PC-9 (cell line): ENCODE measurements around the gene TANC1. TPM values are rescaled to one million over a fixed set of nuclear protein-coding genes. Genes with fewer than 3 reads are reported as not detected.

Source experiments
- BruUV-seq: library from RNA; stranded (reverse); fragments of 400-500 nt; replicated peaks from 2 replicates; lab custom pipeline; 2021; lab: Mats Ljungman, UMichigan
- CTCF ChIA-PET: fragments of 300-600 bp; sonication (Branson Sonifier 250); formaldehyde crosslinking; loops from one replicate; lab custom pipeline; 2022; ENCODE audit warnings: antibody characterized with exemption; lab: Charles Lee
- POLR2A ChIA-PET: fragments of 300-600 bp; sonication (Branson Sonifier 250); formaldehyde crosslinking; loops from one replicate; lab custom pipeline; 2022; ENCODE audit warnings: antibody characterized with exemption; ENCODE audit not compliant: unreplicated experiment; lab: Charles Lee
- DNase-seq, 2 experiments: peaks; one replicate each; pipeline versions ENCODE4 v3.0.0 to v3.0.0-alpha.2; 2015 to 2022; ENCODE audit warnings: mixed read lengths in 1 of 2
- H2AFZ ChIP-seq: fragments of 200-600 bp; sonication (generic); 2 replicates; pipeline ENCODE4 v1.8.1; 2017; ENCODE audit warnings: antibody characterized with exemption
- H3F3A ChIP-seq: fragments of 200-600 bp; sonication (generic); 2 replicates; pipeline ENCODE4 v1.8.1; 2017; ENCODE audit warnings: antibody characterized with exemption, mild to moderate bottlenecking, low read depth; ENCODE audit not compliant: insufficient read depth
- H3K27ac ChIP-seq: fragments of 200-600 bp; sonication (generic); 2 replicates; pipeline ENCODE4 v1.6.1; 2016; ENCODE audit warnings: mixed run types
- H3K27me3 ChIP-seq: fragments of 200-600 bp; sonication (generic); 2 replicates; pipeline ENCODE4 v1.6.1; 2016; ENCODE audit warnings: low read depth, mixed run types; ENCODE audit not compliant: insufficient read depth
- H3K36me3 ChIP-seq: fragments of 200-600 bp; sonication (generic); 2 replicates; pipeline ENCODE4 v1.6.1; 2016; ENCODE audit warnings: low read depth, mixed run types
- H3K4me1 ChIP-seq: fragments of 200-600 bp; sonication (generic); replicated peaks from 2 replicates; pipeline ENCODE4 v1.6.1; 2016; ENCODE audit warnings: mixed run types; ENCODE audit not compliant: insufficient read depth
- H3K4me2 ChIP-seq: fragments of 200-600 bp; sonication (generic); 2 replicates; pipeline ENCODE4 v1.6.1; 2017; ENCODE audit warnings: mixed run types
- H3K4me3 ChIP-seq: fragments of 200-600 bp; sonication (generic); 2 replicates; pipeline ENCODE4 v1.6.1; 2016; ENCODE audit warnings: mixed run types
- H3K79me2 ChIP-seq: fragments of 200-600 bp; sonication (generic); 2 replicates; pipeline ENCODE4 v1.6.1; 2017; ENCODE audit warnings: low read depth, mixed run types
- H3K9me2 ChIP-seq: fragments of 200-600 bp; sonication (generic); 2 replicates; pipeline ENCODE4 v1.8.1; 2017; ENCODE audit warnings: mild to moderate bottlenecking; ENCODE audit not compliant: insufficient read depth
- H3K9me3 ChIP-seq: fragments of 200-600 bp; sonication (generic); 2 replicates; pipeline ENCODE4 v1.8.1; 2016; ENCODE audit warnings: low read depth; ENCODE audit not compliant: insufficient read depth
- H4K20me1 ChIP-seq: fragments of 200-600 bp; sonication (generic); 2 replicates; pipeline ENCODE4 v1.8.1; 2017; ENCODE audit not compliant: insufficient read depth
- EZH2 ChIP-seq: fragments of 200-600 bp; sonication (generic); IDR thresholded peaks from 2 replicates; pipeline ENCODE4 v1.8.0; 2017; ENCODE audit warnings: antibody characterized with exemption, low read depth
- intact Hi-C: fragments of 100-400 bp; cut with micrococcal nuclease; formaldehyde crosslinking; loops from one replicate; pipeline ENCODE4 v1.10.0; 2022; ENCODE audit not compliant: unreplicated experiment
- total RNA-seq: library from RNA; stranded (reverse); gene quantifications from 2 replicates; pipeline ENCODE4 v1.2.3, GENCODE V29; 2021
- TF ChIP-seq, protein P1 (sequence below): fragments of 200-600 bp; sonication (generic); conservative IDR thresholded peaks from 2 replicates; pipeline ENCODE4 v1.6.1; 2017; ENCODE audit warnings: mixed run types, antibody characterized with exemption, mild to moderate bottlenecking, moderate library complexity

The TANC1 gene
- total RNA-seq, 1 experiment from 2014 or later, result 26.0 TPM

DNA sequence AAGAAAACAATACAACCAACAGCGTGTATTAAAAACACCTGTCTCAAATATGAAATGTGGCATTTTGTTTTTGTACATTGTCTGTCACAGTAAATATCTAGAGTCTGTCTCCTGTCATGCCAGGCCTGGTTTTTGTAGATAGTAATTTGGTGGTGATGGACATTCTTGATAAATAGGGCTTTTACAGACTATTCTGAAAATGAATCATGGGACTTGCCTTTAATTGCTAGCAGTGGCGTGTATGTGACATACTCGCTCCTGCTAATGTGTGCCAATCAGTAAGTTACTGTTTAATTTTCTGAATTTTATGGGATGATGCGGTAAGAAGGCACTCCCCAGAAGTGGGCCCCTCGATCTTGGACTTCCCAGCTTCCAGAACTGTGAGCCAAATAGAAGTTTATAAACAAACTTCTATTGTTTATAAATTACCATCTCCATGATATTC is 83.7 kb downstream of the TANC1 start:
- Histone ChIP-seq H3K27ac (no peak overlapping the region), H3K79me2 (peaks cover 8% of the 10 kb centered on the region; the same call in 1 of the 2 replicates), H4K20me1 (no peaks in the 10 kb centered on the region), H3K36me3 (no peaks in the 10 kb centered on the region), H3K4me1 (no peaks in the 10 kb centered on the region), H3K9me3 (no peaks in the 10 kb centered on the region), H2AFZ (no peak overlapping the region), H3K9me2 (no peaks in the 10 kb centered on the region), H3K4me2 (no peak overlapping the region), H3K4me3 (no peak overlapping the region), H3F3A (no peaks in the 10 kb centered on the region), H3K27me3 (no peaks in the 10 kb centered on the region)
- CTCF ChIA-PET, result no interaction called here
- no TSS peak for BruUV-seq
- TF ChIP-seq, protein P1, sequence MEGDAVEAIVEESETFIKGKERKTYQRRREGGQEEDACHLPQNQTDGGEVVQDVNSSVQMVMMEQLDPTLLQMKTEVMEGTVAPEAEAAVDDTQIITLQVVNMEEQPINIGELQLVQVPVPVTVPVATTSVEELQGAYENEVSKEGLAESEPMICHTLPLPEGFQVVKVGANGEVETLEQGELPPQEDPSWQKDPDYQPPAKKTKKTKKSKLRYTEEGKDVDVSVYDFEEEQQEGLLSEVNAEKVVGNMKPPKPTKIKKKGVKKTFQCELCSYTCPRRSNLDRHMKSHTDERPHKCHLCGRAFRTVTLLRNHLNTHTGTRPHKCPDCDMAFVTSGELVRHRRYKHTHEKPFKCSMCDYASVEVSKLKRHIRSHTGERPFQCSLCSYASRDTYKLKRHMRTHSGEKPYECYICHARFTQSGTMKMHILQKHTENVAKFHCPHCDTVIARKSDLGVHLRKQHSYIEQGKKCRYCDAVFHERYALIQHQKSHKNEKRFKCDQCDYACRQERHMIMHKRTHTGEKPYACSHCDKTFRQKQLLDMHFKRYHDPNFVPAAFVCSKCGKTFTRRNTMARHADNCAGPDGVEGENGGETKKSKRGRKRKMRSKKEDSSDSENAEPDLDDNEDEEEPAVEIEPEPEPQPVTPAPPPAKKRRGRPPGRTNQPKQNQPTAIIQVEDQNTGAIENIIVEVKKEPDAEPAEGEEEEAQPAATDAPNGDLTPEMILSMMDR, result no peak
- no peak for TF ChIP-seq EZH2
- intact Hi-C loops, result no loop called here
- no peak for DNase-seq
- POLR2A ChIA-PET, result no interaction called here

DNA sequence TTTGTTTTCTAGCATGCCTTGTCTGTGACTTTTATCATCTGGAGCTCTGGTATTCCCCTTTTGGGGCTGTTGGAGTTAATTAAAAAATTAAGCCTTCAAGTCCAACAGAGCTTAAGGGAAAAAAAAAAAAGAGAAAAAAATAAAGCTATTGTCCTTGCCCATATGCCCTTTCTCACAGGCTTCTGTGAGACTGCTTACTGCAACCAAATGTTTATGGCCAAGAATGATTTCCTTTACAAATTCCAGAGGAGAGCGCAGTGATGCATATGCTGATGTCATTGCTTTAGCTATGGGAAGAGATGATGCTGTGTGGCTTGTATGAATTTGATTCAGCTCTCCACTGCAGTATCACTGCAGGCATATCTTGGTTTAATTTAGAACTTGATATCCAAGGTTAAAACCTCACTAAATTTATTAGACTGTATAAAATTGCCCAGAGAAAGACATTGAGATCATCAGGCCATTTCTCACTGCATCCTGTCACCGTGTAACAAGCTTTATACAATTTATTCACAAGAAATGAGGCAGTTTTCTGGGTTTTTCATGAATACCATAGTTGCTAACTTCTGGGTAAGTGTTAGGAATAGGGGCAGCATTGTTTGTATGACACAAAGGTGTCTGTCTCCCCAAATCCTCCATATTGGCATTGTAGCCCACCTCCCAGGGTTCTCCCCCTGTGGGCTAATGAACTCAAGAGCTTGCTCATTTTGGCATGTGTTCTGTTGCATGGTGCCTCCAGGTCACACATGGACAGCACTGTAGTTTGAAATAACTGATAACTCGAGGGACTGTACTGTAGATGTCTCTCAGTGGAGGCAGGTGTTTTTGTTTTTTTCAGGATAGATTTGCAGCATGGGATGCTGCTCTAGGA is 85.0 kb downstream of the TANC1 start:
- Histone ChIP-seq H4K20me1 (no peaks in the 10 kb centered on the region), H3K79me2 (peaks cover 11% of the 10 kb centered on the region; the same call in 1 of the 2 replicates), H3K27ac (no peak overlapping the region), H3K9me2 (no peaks in the 10 kb centered on the region), H3F3A (no peaks in the 10 kb centered on the region), H2AFZ (no peak overlapping the region), H3K9me3 (no peaks in the 10 kb centered on the region), H3K36me3 (no peaks in the 10 kb centered on the region), H3K27me3 (no peaks in the 10 kb centered on the region), H3K4me2 (no peak overlapping the region), H3K4me3 (no peak overlapping the region), H3K4me1 (no peaks in the 10 kb centered on the region)
- no peak for DNase-seq
- intact Hi-C loops, result no loop called here
- BruUV-seq, result no TSS peak
- CTCF ChIA-PET, result no interaction called here
- TF ChIP-seq EZH2, result no peak
- TF ChIP-seq, protein P1, result no peak
- POLR2A ChIA-PET, result no interaction called here

DNA sequence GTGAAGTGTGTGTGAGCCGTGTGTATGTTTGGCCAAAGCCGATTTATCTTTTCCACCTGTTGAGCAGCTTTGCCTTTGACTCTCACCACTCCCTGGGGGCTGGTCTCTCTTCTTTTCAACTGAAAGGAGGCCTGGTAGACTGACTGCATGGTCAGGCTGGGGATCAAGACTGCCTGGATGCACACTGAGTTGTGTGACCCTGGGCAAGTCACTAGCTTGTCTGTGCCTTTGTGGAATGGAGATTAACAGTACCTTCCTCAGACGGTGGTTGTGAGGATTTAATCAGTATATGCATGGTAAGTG is 85.5 kb downstream of the TANC1 start:
- ChIA-PET CTCF (no interaction called here), POLR2A (no interaction called here)
- Histone ChIP-seq H3K4me2 (no peak overlapping the region), H3K36me3 (no peaks in the 10 kb centered on the region), H3K4me3 (no peak overlapping the region), H2AFZ (no peak overlapping the region), H3K27me3 (no peaks in the 10 kb centered on the region), H3K9me2 (no peaks in the 10 kb centered on the region), H3K4me1 (no peaks in the 10 kb centered on the region), H3K9me3 (no peaks in the 10 kb centered on the region), H3K79me2 (peaks cover 11% of the 10 kb centered on the region; the same call in 1 of the 2 replicates), H4K20me1 (no peaks in the 10 kb centered on the region), H3K27ac (no peak overlapping the region), H3F3A (no peaks in the 10 kb centered on the region)
- BruUV-seq, result no TSS peak
- DNase-seq, result no peak
- intact Hi-C loops, result no loop called here
- no peak for TF ChIP-seq EZH2
- TF ChIP-seq, protein P1, result no peak
